Subcutaneous adipose tissue (tissue), 4 donors: ENCODE results near the gene AQR. TPM values are rescaled to one million over a fixed set of nuclear protein-coding genes. Genes with fewer than 3 reads are reported as not detected.

ENCODE experiments used
- CTCF ChIP-seq: fragments of 450-650 bp; IDR thresholded peaks from one replicate; pipeline ENCODE4 v1.5.1; 2016; ENCODE audit warnings: low read depth, mild to moderate bottlenecking, control low read depth, antibody characterized with exemption, moderate library complexity
- total RNA-seq, 4 donors: library from RNA; depleted of rRNA; stranded (reverse); fragments of >200 nt; gene quantifications; one replicate each; pipeline ENCODE4 v1.1.0, GENCODE V29; 2016

The AQR gene
- total RNA-seq, 4 donors from 2014 or later: 23.4 to 32.8 (median 26.5) TPM

DNA sequence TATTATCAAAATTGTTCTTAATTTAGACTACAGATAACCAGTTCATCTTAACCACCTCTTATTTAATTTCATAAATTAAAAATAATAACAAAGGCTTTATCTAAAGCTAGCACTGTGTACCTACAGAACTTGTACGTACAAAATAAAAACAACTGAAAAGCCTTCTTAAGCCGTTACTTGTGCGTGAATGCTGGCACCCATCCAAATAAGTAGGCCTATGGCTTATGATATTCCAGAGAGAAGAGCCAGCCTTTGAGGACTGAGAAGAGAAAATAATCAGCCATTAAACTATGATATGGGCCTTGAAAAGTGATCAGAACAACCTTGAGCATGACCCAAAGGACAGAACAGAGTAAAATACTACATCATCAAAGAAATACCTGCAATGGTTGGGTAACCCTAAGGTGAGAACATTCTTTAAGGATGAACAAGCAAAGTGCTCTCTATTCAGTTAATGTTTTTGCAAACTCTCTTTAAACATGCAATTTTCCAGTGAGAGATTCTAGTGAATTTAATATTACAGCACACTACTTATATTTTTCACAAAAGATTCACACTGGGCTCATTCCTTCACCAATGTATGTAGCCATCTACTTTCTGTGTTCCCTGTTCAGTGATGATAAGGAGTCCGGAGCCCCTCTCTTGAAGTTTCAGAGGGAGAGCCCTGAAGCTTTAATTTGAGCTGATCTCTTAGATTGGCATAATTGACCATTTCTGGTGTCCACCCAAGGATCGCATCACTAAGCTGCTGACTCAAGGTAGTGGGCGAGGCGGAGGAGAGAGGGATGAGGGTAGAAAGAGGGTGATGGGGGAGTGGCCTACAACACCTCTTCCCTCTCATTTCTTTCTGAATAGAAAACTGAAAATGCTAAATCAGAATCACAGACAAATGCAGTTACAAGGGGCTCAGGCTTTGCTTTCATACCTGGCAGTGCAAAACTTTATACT lies 166.5 kb downstream of the AQR start:
- TF ChIP-seq CTCF: no peak

DNA sequence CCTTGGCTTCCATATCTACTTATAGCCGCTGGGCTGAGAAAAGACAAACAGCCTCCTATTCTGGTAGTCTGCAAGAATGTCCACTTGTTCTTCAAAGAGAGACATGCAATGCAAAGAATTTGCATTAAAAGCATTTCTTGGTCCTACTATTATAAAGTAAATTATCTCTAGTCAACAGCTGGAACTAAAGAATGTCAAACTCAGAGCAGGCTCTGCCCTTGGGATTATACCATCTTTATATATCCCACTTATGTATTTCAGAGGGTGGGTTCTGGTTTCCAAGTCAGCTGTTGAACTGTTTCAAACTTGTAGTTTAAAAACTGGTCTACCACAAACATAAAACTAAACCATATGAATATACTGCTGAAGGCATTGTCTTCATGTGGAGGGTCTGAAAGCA lies 167.2 kb downstream of the AQR start:
- no peak for TF ChIP-seq CTCF

Other genes starting within 250 kb of the AQR start
- not detected for gene GJD2, start 214.7 kb downstream of the AQR start, total RNA-seq
- gene ACTC1, start 174.2 kb downstream of the AQR start, total RNA-seq: under 1 TPM in 1 of 4 donors, not detected in 3; 0.44 TPM
- 10 to 100 TPM; 18.9 to 33.4 (median 23.4) TPM for gene ZNF770, start 18.5 kb upstream of the AQR start, total RNA-seq
- 1 to 10 TPM in 1 of 4 donors, under 1 TPM in 1, not detected in 2; 0.66 to 2.3 TPM for gene NANOGP8, start 115.6 kb upstream of the AQR start, total RNA-seq